Jurkat, Clone E6-1 (cell line): ENCODE measurements around the gene JMJD6. TPM values are rescaled to one million over a fixed set of nuclear protein-coding genes. Genes with fewer than 3 reads are reported as not detected.
"Not testable (repeated sequence)": the region's sequence is repeated elsewhere in the genome, so short reads cannot be mapped to it uniquely, and the experiment has no call there.

ENCODE experiments used
- DNase-seq: peaks from one replicate; pipeline ENCODE4 v3.0.0-alpha.2; 2011; ENCODE audit warnings: low read depth, low spot score
- H3K4me3 ChIP-seq: 2 replicates; pipeline ENCODE4 v1.5.1; 2011; ENCODE audit warnings: mild to moderate bottlenecking, low read length, control low read depth, moderate library complexity
- polyA plus RNA-seq: library from polyadenylated mRNA; unstranded; fragments of >200 nt; gene quantifications from one replicate; pipeline ENCODE4 v1.2.1, GENCODE V29; 2012; ENCODE audit warnings: missing spikeins; ENCODE audit not compliant: insufficient read length, insufficient read depth

Gene JMJD6
- 31.4 TPM for polyA plus RNA-seq

DNA sequence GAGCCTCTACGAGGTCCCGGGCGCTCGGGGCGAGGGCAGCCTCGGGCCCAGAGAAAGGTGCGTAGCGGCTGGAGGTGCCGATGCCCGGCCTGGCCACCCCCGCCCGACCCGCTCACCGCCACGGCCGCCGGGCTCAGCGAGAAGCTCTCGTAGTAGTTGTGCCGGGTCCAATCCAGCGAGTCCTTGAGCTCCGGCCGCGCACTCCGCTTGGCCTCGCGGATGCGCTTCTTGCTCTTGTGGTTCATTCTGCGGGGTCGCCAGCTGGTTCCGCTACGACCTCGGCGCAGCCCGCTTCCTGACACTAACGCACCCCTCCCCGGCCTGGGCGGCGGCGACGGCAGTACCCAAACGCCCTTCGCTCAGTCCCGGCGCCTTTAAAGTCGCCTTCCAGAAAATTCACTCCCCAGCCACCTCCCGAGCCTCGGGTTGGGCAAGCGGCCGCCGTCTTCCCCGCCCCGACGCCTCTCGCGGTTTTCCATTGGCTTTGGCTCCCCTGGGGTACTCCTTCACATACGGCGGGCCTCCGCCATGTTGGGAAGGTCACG, at the start of gene JMJD6:
Gene JMJD6 (minus strand): TSS at position 376 of the 545 bp plus-strand sequence. CDS start 131 bp downstream, at position 245.
- peak within 1 kb of the TSS; percentile 84 for H3K4me3 ChIP-seq
- peak; percentile 97 for DNase-seq

DNA sequence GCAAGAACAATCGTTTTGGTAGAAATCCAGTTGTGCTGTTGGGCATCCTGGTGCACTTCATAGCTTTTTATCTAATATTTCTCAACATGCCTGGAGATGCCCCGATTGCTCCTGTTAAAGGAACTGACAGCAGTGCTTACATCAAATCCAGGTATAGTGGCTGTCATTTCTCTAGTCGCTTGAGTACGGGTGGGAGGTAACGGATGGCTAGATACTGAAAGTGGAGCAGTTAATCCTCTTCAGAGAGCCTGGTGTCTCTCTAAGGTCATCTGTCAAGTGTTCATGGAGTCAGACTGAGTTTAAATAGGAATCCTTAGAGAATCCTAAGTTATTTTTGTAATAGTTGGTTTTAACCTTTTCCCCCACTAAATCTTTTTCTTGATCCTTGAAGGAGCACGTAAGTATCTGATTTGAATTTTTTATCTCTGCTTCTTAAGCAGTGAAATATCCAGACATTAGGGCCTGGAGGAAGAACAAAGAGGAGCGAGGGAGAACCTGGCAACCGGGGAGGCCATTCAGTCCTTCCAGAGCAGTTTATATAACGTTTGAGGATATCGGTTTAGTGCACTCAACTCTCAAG, 48.7 kb upstream of the JMJD6 start:
- no peak for DNase-seq
- no peak overlapping the region for H3K4me3 ChIP-seq

GRCh38 chr17:76772842-76773525, 46.6 kb upstream of the JMJD6 start:
- H3K4me3 ChIP-seq: peak overlapping the region; percentile 6
- peak; percentile 75 for DNase-seq

GRCh38 chr17:76758570-76758969, 32.2 kb upstream of the JMJD6 start:
- no peak for DNase-seq
- no peak overlapping the region for H3K4me3 ChIP-seq

DNA sequence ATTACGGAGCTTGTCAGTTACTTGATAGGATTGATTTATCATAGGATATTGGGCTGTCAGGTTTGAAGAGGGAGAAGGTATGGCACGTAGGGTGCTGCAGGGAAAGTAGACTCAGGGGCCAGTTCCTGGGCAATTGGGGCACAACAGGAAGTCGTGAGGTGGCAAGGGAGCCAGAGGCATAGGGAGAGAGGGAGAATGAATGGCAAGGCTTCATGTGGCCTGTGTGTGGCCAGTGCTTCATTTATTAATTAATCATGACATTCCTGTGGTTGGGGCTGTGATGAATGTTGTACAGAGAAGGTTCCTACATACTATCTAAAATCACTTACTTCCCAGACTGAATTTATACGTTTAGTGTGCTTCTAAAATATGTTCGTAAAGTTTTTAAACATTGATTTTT, 30.9 kb upstream of the JMJD6 start:
- no peak overlapping the region for H3K4me3 ChIP-seq
- no peak for DNase-seq

- no peak for DNase-seq
- no peak overlapping the region for H3K4me3 ChIP-seq
These were observed 28.9 kb upstream of the JMJD6 start for GRCh38 chr17:76755285-76755684.

DNA sequence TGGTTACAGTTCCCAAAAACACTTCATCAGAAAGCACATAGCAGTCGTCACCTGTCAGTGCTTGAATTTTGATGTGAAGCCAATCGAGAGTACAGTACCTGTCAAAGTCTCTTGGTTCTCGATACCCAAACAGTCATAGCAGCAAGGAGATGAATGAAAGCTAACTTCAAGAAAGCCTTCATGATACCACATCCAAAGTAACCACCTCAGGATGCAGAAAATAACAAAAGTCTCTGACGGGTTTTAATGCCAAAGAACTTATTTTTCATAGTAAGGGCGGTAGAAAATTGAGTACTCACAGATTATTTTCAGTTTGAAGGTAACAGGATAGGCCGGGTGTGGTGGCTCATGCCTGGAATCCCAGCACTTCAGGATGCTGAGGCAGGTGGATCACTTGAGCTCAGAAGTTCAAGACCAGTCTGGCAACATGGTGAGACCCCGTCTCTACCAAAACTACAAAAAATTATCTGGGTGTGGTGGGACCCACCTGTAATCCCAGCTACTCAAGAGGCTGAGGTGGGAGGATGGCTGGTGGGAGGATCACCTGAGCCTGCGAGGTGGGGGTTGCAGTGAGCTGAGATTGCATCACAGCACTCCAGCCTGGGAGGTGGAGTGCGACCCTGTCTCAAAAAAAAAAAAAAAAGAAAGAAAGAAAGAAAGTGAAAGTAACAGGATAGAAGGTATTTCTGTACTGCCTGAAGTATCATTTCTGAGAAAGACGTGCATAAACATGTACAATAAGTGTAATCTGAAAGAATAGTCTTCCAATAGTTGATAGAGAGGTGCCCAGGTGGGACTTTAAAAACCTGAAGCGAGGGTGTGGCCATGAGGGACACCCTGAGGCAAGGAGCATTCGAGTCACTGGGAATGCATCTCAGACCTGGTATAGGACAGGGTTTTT, 26.9 kb upstream of the JMJD6 start:
- DNase-seq: no peak
- H3K4me3 ChIP-seq: peak overlapping the region; percentile 30

DNA sequence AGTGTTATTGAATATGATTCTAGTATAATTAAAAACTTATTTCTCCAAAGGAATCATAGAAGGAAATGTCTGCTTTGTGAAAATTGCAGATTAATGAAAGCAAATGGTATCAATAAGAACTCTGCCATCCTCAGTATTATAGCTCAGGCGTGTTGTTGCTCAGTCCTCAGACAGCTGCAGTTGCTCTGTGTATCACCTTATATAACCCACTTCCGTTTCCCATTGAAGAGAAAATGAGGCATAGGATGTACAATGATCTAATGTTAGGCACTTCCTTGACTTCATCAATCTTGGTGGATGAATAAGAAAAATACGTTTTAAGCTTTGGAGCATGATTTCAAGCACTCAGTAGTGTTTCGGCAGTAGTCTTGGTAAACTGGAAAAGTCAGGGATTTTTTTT, 25.6 kb upstream of the JMJD6 start:
- no peak overlapping the region for H3K4me3 ChIP-seq
- DNase-seq: peak; percentile 82

- DNase-seq: no peak
- H3K4me3 ChIP-seq: no peak overlapping the region
These were observed 25.1 kb upstream of the JMJD6 start for GRCh38 chr17:76751416-76751993.

DNA sequence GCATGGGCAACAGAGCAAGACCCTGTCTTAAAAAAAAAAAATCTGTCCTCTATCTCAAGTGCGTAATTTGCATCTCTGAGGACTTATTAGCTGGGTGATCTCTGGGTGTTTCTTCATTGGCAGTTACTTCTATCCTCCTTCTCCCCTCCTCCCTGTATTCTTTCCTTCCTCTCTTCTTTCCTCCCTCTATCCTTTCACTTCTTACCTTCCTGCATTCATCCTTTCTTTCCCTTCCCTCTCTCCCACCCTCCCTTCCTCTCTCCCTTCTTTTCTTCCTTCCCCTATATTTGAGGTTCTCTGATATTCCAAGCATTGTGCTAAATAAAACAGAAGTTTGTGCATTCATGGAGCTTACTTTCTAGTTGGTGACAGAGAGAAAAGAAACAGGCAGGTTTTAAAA, 22.3 kb upstream of the JMJD6 start:
- H3K4me3 ChIP-seq: no peak overlapping the region
- no peak for DNase-seq

- no peak for DNase-seq
- H3K4me3 ChIP-seq: no peak overlapping the region
These were observed 21.4 kb upstream of the JMJD6 start for GRCh38 chr17:76747716-76748363.

DNA sequence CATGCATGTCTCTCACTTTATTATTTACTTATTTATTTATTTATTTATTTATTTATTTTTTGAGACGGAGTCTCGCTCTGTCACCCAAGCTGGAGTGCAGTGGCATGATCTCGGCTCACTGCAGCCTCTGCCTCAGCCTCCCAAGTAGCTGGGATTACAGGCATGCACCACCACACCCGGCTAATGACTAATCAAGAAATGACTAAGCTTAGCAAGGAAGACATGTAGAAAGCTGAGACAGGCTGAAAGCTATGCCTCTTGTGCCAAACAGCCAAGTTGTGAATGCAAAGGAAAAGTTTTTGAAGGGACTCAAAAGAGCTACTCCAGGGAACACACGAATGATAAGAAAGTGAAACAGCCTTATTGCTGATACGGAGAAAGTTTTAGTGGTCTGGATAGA, 19.4 kb upstream of the JMJD6 start:
- H3K4me3 ChIP-seq, DNase-seq: not testable (repeated sequence)

DNA sequence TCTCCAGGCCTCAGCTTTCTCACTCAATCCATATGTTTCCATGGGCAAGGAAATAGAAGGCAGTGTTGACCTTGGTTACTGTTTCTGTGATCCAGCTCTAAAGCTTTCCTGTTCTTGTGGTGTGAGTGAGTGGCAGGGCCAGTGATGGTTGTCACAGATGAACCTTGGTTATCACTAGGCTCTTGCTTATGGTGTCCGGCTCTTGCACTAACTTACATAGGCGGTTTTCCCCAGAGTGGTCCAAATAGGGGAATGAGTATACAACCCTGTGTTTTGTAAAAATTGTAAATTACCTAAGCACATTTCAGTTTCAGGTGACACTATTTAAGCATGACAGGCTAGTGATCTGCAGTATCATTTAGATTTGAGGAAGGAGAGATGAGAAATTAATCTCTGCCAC, 18.3 kb upstream of the JMJD6 start:
- DNase-seq: no peak

GRCh38 chr17:76742958-76743357, 16.6 kb upstream of the JMJD6 start:
- DNase-seq: no peak
- no peak overlapping the region for H3K4me3 ChIP-seq

More for the DNA sequence above, 18.3 kb upstream of the JMJD6 start:
- H3K4me3 ChIP-seq: no peak overlapping the region

DNA sequence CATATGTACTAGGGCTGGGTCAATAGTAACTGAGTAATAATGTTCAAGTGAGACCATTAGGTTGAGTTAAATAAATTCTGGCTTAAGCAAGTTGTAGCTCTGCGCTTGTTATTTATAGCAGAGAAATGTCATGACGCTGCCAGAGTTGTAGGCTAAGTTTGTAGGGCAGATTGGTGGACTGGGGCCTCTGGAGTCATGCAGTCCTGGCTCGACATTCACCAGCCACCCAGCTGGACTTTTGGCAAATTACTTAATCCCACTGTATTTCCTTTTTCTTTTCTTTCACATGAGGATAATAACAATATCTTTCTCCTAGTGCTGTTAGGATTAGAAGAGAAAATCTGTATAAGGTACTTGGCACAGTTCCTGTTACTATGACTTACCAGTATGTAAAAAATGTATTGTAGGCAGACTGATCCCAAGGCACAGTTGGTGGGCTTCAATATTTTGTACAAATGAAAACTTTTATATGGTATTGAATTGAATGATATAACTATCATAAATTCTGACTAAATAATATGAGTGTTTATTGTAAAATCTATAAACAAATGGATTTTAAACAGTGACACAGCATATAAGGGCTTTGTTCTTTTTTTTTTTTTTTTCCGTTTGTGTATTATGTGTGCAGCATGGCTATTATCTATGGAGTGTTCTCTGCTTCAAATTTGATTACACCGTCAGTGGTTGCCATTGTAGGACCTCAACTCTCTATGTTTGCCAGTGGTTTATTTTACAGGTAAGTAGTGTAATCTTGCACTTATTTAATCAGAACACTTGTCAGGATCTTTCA, 14.1 kb upstream of the JMJD6 start:
- no peak for DNase-seq
- H3K4me3 ChIP-seq: no peak overlapping the region

- not testable (repeated sequence) for DNase-seq, H3K4me3 ChIP-seq
These were observed 13.2 kb upstream of the JMJD6 start for GRCh38 chr17:76739568-76740115.

GRCh38 chr17:76738468-76738850, 12.1 kb upstream of the JMJD6 start:
- H3K4me3 ChIP-seq: peak overlapping the region; percentile 98
- DNase-seq: no peak
